GM12891 (cell line): ENCODE measurements around the gene CNTN2.

ENCODE experiments used
- POLR2A ChIP-seq: IDR thresholded peaks from 2 replicates; pipeline ENCODE4 v1.6.1; 2011; ENCODE audit warnings: low read depth, low read length, control low read depth
- POLR2AphosphoS5 ChIP-seq: IDR thresholded peaks from 2 replicates; pipeline ENCODE4 v1.6.1; 2011; ENCODE audit warnings: low read depth, low read length, control low read depth

GRCh38 chr1:205064301-205064700 lies 21.3 kb downstream of the CNTN2 start:
- TF ChIP-seq POLR2A (no peak), POLR2AphosphoS5 (no peak)
